GM12878 (cell line): Measurements from ENCODE around the gene PIGV. TPM values are rescaled to one million over a fixed set of nuclear protein-coding genes. Genes with fewer than 3 reads are reported as not detected.
A peak's percentile ranks its signal among the peaks of the same experiment; 100 is the strongest.

Source experiments
- ASH2L ChIP-seq: fragments of 300-600, 200-600 bp; sonication (generic); IDR thresholded peaks from 2 replicates; pipeline ENCODE4 v1.6.1; 2017; ENCODE audit warnings: low read depth, mild to moderate bottlenecking, borderline replicate concordance
- ATF3 ChIP-seq: IDR thresholded peaks from 2 replicates; pipeline ENCODE4 v1.6.1; 2011; ENCODE audit warnings: low read depth, mild to moderate bottlenecking, low read length, moderate library complexity, borderline replicate concordance; ENCODE audit errors: extremely low read depth
- BACH1 ChIP-seq: fragments of 450-650 bp; IDR thresholded peaks from 2 replicates; pipeline ENCODE4 v1.6.1; 2017; ENCODE audit warnings: mild to moderate bottlenecking, borderline replicate concordance
- CEBPZ ChIP-seq: fragments of 150-350 bp; IDR thresholded peaks from 2 replicates; pipeline ENCODE4 v1.6.1; 2016; ENCODE audit warnings: low read depth, low read length
- E2F4 ChIP-seq: IDR thresholded peaks from 2 replicates; pipeline ENCODE4 v1.6.1; 2012; ENCODE audit warnings: low read depth, low read length, improper control_type of control experiment
- HCFC1 ChIP-seq: fragments of 150-350 bp; IDR thresholded peaks from 2 replicates; pipeline ENCODE4 v1.6.1; 2014; ENCODE audit warnings: low read length
- HDAC6 ChIP-seq: fragments of 200-600 bp; sonication (generic); IDR thresholded peaks from one replicate; pipeline ENCODE4 v1.8.0; 2017; ENCODE audit warnings: antibody characterized with exemption; ENCODE audit not compliant: unreplicated experiment
- JUND ChIP-seq: IDR thresholded peaks from 2 replicates; pipeline ENCODE4 v1.6.1; 2012; ENCODE audit warnings: low read depth, mild to moderate bottlenecking, low read length, improper control_type of control experiment, moderate library complexity
- KAT2A ChIP-seq: conservative IDR thresholded peaks from 2 replicates; pipeline ENCODE4 v1.6.1; 2011; ENCODE audit warnings: low read depth, low read length; ENCODE audit not compliant: control insufficient read depth
- LARP7 ChIP-seq: fragments of 450-650 bp; IDR thresholded peaks from 2 replicates; pipeline ENCODE4 v1.6.1; 2017; ENCODE audit warnings: mild to moderate bottlenecking
- NFXL1 ChIP-seq: fragments of 450-650 bp; IDR thresholded peaks from 2 replicates; pipeline ENCODE4 v1.6.1; 2017; ENCODE audit warnings: antibody characterized with exemption, mild to moderate bottlenecking, borderline replicate concordance
- PAX5 ChIP-seq: IDR thresholded peaks from 2 replicates; pipeline ENCODE4 v1.6.1; 2011; ENCODE audit warnings: low read depth, low read length, borderline replicate concordance
- POLR2AphosphoS2 ChIP-seq: IDR thresholded peaks from 2 replicates; pipeline ENCODE4 v1.6.1; 2011; ENCODE audit warnings: low read depth, mild to moderate bottlenecking, low read length, improper control_type of control experiment, moderate library complexity
- SRF ChIP-seq, 2 experiments: IDR thresholded peaks; 2 replicates each; pipeline ENCODE4 v1.6.1; 2011; ENCODE audit warnings: low read depth in 2 of 2, low read length in 2 of 2, mild to moderate bottlenecking in 1 of 2, moderate library complexity in 1 of 2
- TCF7 ChIP-seq: IDR thresholded peaks from 2 replicates; pipeline ENCODE4 v1.6.1; 2014; ENCODE audit warnings: antibody characterized with exemption, borderline replicate concordance
- ZBED1 ChIP-seq: IDR thresholded peaks from 2 replicates; pipeline ENCODE4 v1.6.1; 2016; ENCODE audit warnings: borderline replicate concordance
- ZBTB11 ChIP-seq: fragments of 450-650 bp; formaldehyde crosslinking; IDR thresholded peaks from 2 replicates; pipeline ENCODE4 v1.5.0; 2022; ENCODE audit warnings: mild to moderate bottlenecking, missing genetic modification characterization
- ZNF24 ChIP-seq: fragments of 450-650 bp; IDR thresholded peaks from 2 replicates; pipeline ENCODE4 v1.6.1; 2017; ENCODE audit warnings: antibody characterized with exemption, mild to moderate bottlenecking
- ZNF274 ChIP-seq: IDR thresholded peaks from one replicate; pipeline ENCODE4 v1.8.0; 2011; ENCODE audit not compliant: insufficient read length, insufficient read depth
- polyA plus RNA-seq, 11 experiments: library from polyadenylated mRNA; depleted of rRNA in 4 of 11; unstranded in 6 of 11; stranded (reverse) in 5 of 11; fragments of >200 nt; fragmentation: Nextera tagmentation in 4 of 11; fragmentation: Illumina TruSeq in 1 of 11; extraction: Ambion mirVana in 4 of 11; extraction: Trizol in 1 of 11; gene quantifications; 1 replicate in 1 of 11; 2 replicates in 10 of 11; pipeline versions ENCODE4 v1.2.1 to v1.2.3, GENCODE V29; 2011 to 2016; ENCODE audit warnings: inconsistent platforms in 2 of 11, missing spikeins in 2 of 11, low read depth in 1 of 11
- total RNA-seq, 4 experiments: library from RNA; depleted of rRNA in 3 of 4; stranded (reverse); fragments of >200 nt in 3 of 4; fragmentation: Illumina TruSeq in 1 of 4; extraction: Trizol in 1 of 4; gene quantifications; 2 replicates each; pipeline versions ENCODE4 v1.2.1 to v1.2.3, GENCODE V29; 2013 to 2021
- TF ChIP-seq, protein P1 (sequence below): fragments of 450-650 bp; IDR thresholded peaks from 2 replicates; pipeline ENCODE4 v1.6.1; 2017; ENCODE audit warnings: borderline replicate concordance
- TF ChIP-seq, protein P2 (sequence below): IDR thresholded peaks from 2 replicates; pipeline ENCODE4 v1.6.1; 2012; ENCODE audit warnings: low read depth, low read length, improper control_type of control experiment

PIGV gene
- total and polyA plus RNA-seq, 10 of the 15 experiments (the other 5 are each of a cell fraction or from before 2014, with no cell fraction given): 8.8 to 18.1 (median 11.9) TPM

GRCh38 chr1:26787381-26787705 lies 407 bp upstream of the PIGV start (continued):
- TF ChIP-seq, protein P1, sequence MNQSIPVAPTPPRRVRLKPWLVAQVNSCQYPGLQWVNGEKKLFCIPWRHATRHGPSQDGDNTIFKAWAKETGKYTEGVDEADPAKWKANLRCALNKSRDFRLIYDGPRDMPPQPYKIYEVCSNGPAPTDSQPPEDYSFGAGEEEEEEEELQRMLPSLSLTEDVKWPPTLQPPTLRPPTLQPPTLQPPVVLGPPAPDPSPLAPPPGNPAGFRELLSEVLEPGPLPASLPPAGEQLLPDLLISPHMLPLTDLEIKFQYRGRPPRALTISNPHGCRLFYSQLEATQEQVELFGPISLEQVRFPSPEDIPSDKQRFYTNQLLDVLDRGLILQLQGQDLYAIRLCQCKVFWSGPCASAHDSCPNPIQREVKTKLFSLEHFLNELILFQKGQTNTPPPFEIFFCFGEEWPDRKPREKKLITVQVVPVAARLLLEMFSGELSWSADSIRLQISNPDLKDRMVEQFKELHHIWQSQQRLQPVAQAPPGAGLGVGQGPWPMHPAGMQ: no peak
- TF ChIP-seq LARP7 (no peak), SRF (IDR thresholded peaks at IDR 0.05; ENCODE audit: low read depth in 2 of 2, low read length in 2 of 2) (no peak), HDAC6 (no peak), E2F4 (no peak), ZNF24 (peak; percentile 73), CEBPZ (no peak), ZBED1 (no peak), NFXL1 (no peak), PAX5 (peak; percentile 74), ZBTB11 (CRISPR knock-in tag) (no peak), ATF3 (no peak), ASH2L (peak; percentile 88; the same call in 1 of the 2 replicates), POLR2AphosphoS2 (no peak), TCF7 (no peak), HCFC1 (no peak), JUND (no peak), KAT2A (no peak), BACH1 (no peak), ZNF274 (no peak)
- TF ChIP-seq, protein P2, sequence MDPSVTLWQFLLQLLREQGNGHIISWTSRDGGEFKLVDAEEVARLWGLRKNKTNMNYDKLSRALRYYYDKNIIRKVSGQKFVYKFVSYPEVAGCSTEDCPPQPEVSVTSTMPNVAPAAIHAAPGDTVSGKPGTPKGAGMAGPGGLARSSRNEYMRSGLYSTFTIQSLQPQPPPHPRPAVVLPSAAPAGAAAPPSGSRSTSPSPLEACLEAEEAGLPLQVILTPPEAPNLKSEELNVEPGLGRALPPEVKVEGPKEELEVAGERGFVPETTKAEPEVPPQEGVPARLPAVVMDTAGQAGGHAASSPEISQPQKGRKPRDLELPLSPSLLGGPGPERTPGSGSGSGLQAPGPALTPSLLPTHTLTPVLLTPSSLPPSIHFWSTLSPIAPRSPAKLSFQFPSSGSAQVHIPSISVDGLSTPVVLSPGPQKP: no peak
